Measurements from ENCODE around the gene CELF1.

DNA sequence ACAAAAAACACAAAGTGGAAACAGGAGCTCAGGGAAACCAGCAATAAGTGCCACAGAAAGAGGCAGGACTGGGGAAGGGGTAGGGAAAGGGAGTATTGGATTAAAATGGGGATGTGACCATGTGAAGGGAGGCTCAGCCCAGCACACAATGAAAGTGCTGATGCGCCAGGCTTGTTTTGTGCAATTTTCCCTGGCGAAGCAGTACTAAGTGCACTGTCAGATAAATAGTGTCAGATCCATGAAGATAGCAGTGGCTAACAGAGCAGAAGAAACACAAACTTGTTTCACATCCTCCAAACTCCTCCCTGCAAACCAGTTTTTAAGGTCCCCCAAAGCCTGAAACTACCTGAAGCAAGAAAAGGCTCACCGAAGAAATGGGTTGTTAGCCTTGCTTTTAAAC lies 53.3 kb downstream of the CELF1 start:
- TF ChIP-seq POLR2AphosphoS5 (IDR thresholded peaks at IDR 0.05) (no peak), CTCF (IDR thresholded peaks at IDR 0.05) (no peak), POLR2A (IDR thresholded peaks at IDR 0.05) (no peak)

Measured in gastroesophageal sphincter (tissue), 3 donors.